ENCODE data around the gene ZNF92. TPM values are rescaled to one million over a fixed set of nuclear protein-coding genes. Genes with fewer than 3 reads are reported as not detected.
"Not testable (repeated sequence)": the region's sequence is repeated elsewhere in the genome, so short reads cannot be mapped to it uniquely, and the experiment has no call there.

The ZNF92 gene
- total RNA-seq, 4 donors from 2014 or later = 12.2 to 16.4 (median 14.6) TPM

DNA sequence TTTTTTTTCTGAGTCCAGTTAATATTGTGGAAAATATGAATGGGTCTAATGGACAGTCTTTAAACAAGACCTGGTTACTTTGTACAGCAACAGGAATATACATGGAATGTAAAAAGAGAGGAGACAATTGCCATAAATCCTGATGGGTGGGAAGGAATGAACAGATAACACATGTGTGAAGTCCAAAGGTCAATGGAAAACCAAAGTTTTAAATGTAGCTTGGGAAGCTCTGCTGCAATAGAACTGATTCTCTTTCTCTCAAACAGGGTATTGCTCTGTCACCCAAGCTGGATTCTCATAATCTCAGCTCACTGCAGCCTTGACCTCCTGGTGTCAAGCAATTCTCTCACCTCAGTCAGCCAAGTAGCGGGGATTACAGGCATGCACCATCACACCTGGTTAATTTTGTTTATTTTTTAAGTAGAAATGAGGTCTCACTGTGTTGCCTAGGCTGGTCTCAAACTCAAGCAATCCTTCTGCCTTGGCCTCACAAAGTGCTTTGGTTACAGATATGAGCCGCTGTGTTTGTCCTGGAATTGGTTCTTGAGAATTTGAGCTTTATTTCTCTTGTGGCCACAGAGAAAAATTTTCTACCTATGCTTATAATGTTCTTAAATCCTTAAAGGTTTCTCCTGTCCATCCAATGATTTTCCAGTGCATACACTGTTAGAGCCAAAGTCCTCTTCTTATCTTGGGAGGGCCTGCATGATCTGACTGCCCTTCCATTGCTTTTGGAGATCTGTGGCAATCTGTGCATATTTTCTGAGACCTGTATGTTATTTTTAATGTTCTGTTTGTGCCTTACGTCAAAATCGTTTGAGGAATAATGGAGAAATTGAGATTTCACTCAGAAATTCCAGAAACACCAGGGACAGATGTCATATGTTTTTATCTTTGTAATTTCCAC is 30.7 kb upstream of the ZNF92 start:
- no peaks in the 10 kb centered on the region for H3K9me3 ChIP-seq
- H3K27me3 ChIP-seq = no peaks in the 10 kb centered on the region
- WGBS, 2 donors = 93 to 96% methylated on average over 4 of the region's 4 CpGs
- intact Hi-C loops (cut with DNase I) = no loop called here
- no peak overlapping the region for H3K4me3 ChIP-seq (replicated peaks in 1 of 3)
- no peak overlapping the region for H3K27ac ChIP-seq
- DNase-seq = no peak
- no peaks in the 10 kb centered on the region for H3K36me3 ChIP-seq
- TF ChIP-seq POLR2A (IDR thresholded peaks at IDR 0.05) = no peak
- TF ChIP-seq, protein P1, sequence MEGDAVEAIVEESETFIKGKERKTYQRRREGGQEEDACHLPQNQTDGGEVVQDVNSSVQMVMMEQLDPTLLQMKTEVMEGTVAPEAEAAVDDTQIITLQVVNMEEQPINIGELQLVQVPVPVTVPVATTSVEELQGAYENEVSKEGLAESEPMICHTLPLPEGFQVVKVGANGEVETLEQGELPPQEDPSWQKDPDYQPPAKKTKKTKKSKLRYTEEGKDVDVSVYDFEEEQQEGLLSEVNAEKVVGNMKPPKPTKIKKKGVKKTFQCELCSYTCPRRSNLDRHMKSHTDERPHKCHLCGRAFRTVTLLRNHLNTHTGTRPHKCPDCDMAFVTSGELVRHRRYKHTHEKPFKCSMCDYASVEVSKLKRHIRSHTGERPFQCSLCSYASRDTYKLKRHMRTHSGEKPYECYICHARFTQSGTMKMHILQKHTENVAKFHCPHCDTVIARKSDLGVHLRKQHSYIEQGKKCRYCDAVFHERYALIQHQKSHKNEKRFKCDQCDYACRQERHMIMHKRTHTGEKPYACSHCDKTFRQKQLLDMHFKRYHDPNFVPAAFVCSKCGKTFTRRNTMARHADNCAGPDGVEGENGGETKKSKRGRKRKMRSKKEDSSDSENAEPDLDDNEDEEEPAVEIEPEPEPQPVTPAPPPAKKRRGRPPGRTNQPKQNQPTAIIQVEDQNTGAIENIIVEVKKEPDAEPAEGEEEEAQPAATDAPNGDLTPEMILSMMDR (IDR thresholded peaks at IDR 0.05) = no peak
- H3K4me1 ChIP-seq = no peaks in the 10 kb centered on the region

DNA sequence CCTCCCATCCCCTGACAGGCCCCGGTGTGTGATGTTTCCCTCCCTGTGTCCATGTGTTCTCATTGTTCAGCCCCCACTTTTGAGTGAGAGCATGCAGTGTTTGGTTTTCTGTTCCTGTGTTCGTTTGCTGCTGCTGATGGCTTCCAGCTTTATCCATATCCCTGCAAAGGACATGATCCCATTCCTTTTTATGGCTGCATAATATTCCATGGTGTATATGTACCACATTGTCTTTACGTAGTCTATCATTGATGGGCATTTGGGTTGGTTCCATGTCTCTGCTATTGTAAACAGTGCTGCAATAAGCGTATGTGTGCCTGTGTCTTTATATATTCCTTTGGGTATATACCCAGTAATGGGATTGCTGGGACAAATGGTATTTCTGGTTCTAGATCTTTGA is 29.1 kb upstream of the ZNF92 start:
- H3K4me1 ChIP-seq; H3K27me3 ChIP-seq; H3K27ac ChIP-seq; H3K36me3 ChIP-seq; H3K4me3 ChIP-seq (replicated peaks in 1 of 3); intact Hi-C loops (cut with DNase I); H3K9me3 ChIP-seq; DNase-seq: not testable (repeated sequence)
- WGBS, 2 donors = 92 to 93% methylated on average over 4 of the region's 4 CpGs

GRCh38 chr7:65354263-65354662 is 19.4 kb upstream of the ZNF92 start:
- intact Hi-C loops (cut with DNase I) = no loop called here
- Histone ChIP-seq H3K27me3 (no peaks in the 10 kb centered on the region), H3K36me3 (no peaks in the 10 kb centered on the region), H3K4me3 (replicated peaks in 1 of 3) (no peak overlapping the region), H3K27ac (no peak overlapping the region), H3K4me1 (no peaks in the 10 kb centered on the region), H3K9me3 (no peaks in the 10 kb centered on the region)
- 90 to 94% methylated on average over 4 of the region's 4 CpGs for WGBS, 2 donors
- TF ChIP-seq, protein P1 (IDR thresholded peaks at IDR 0.05) = no peak
- no peak for TF ChIP-seq POLR2A (IDR thresholded peaks at IDR 0.05)
- DNase-seq = no peak

- H3K9me3 ChIP-seq = no peaks in the 10 kb centered on the region
- intact Hi-C loops (cut with DNase I) = no loop called here
- no peaks in the 10 kb centered on the region for H3K36me3 ChIP-seq
- peaks cover 4% of the 10 kb centered on the region in 2 donors for H3K4me1 ChIP-seq
- DNase-seq = no peak
- H3K27ac ChIP-seq = no peak overlapping the region
- TF ChIP-seq, protein P1 (IDR thresholded peaks at IDR 0.05) = no peak
- no peak for TF ChIP-seq POLR2A (IDR thresholded peaks at IDR 0.05)
- no peak overlapping the region for H3K4me3 ChIP-seq (replicated peaks in 1 of 3)
- 93 to 99% methylated on average over 3 of the region's 3 CpGs for WGBS, 2 donors
- H3K27me3 ChIP-seq = no peaks in the 10 kb centered on the region
These were observed 3.8 kb upstream of the ZNF92 start for GRCh38 chr7:65369843-65370242.

- 56 to 77% methylated on average over 5 of the region's 5 CpGs for WGBS, 2 donors
- Histone ChIP-seq H3K27me3 (no peaks in the 10 kb centered on the region), H3K4me3 (replicated peaks in 1 of 3) (no peak overlapping the region), H3K36me3 (no peaks in the 10 kb centered on the region), H3K27ac (no peak overlapping the region), H3K9me3 (no peaks in the 10 kb centered on the region), H3K4me1 (peaks cover 7 to 12% of the 10 kb centered on the region in 2 donors)
- DNase-seq = peak; percentile 30 to 53
- TF ChIP-seq POLR2A (IDR thresholded peaks at IDR 0.05) = no peak
- TF ChIP-seq, protein P1 (IDR thresholded peaks at IDR 0.05) = no peak
- intact Hi-C loops (cut with DNase I) = no loop called here
These were observed 2.2 kb upstream of the ZNF92 start for GRCh38 chr7:65371468-65371867.
